B cell (primary cell): ENCODE results near the gene PKP1.

Experiments used
- CTCF ChIP-seq: fragments of 200-600 bp; IDR thresholded peaks from one replicate; pipeline ENCODE4 v1.8.0; 2022; ENCODE audit warnings: antibody characterized with exemption, mild to moderate bottlenecking
- EZH2 ChIP-seq: IDR thresholded peaks from 2 replicates; pipeline ENCODE4 v1.6.1; 2012; ENCODE audit warnings: borderline replicate concordance, low read depth, mild to moderate bottlenecking, moderate library complexity, low read length; ENCODE audit not compliant: insufficient read depth, poor library complexity, severe bottlenecking

- TF ChIP-seq CTCF (no peak), EZH2 (no peak)
Observed at GRCh38 chr1:201346987-201347386, 63.7 kb downstream of the PKP1 start.
